Mammary epithelial cell (primary cell): Measurements from ENCODE around the gene CLC.

ENCODE experiments used
- CTCF ChIP-seq, 2 donors: IDR thresholded peaks in 1 of 2; conservative IDR thresholded peaks in 1 of 2; 2 replicates each; pipeline ENCODE4 v1.5.1; 2011 to 2012; ENCODE audit warnings: inconsistent platforms in 2 of 2, low read length in 2 of 2, mild to moderate bottlenecking in 2 of 2, control low read depth in 1 of 2, low read depth in 1 of 2; ENCODE audit not compliant: insufficient read depth in 1 of 2; ENCODE audit errors: extremely low read depth in 1 of 2
- EZH2 ChIP-seq: IDR thresholded peaks from 2 replicates; pipeline ENCODE4 v1.6.1; 2012; ENCODE audit warnings: low read length, inconsistent platforms, borderline replicate concordance

- TF ChIP-seq CTCF (conservative IDR thresholded peaks at IDR 0.05 in 1 of 2, IDR thresholded peaks at IDR 0.05 in 1 of 2; ENCODE audit: extremely low read depth in 1 of 2, insufficient read depth in 1 of 2, low read depth in 1 of 2, low read length in 2 of 2) (no peak), EZH2 (no peak)
Observed at GRCh38 chr19:39780894-39781293, 43.1 kb upstream of the CLC start.
